GM21737 (cell line): ENCODE measurements around the gene ERICH6B.

ENCODE experiments used
- ATAC-seq: cut with Tn5 transposase; IDR thresholded peaks from one replicate; pipeline ENCODE4 v1.9.1; 2021; ENCODE audit warnings: mild to moderate bottlenecking, moderate library complexity; ENCODE audit not compliant: unreplicated experiment

Gene ERICH6B

DNA sequence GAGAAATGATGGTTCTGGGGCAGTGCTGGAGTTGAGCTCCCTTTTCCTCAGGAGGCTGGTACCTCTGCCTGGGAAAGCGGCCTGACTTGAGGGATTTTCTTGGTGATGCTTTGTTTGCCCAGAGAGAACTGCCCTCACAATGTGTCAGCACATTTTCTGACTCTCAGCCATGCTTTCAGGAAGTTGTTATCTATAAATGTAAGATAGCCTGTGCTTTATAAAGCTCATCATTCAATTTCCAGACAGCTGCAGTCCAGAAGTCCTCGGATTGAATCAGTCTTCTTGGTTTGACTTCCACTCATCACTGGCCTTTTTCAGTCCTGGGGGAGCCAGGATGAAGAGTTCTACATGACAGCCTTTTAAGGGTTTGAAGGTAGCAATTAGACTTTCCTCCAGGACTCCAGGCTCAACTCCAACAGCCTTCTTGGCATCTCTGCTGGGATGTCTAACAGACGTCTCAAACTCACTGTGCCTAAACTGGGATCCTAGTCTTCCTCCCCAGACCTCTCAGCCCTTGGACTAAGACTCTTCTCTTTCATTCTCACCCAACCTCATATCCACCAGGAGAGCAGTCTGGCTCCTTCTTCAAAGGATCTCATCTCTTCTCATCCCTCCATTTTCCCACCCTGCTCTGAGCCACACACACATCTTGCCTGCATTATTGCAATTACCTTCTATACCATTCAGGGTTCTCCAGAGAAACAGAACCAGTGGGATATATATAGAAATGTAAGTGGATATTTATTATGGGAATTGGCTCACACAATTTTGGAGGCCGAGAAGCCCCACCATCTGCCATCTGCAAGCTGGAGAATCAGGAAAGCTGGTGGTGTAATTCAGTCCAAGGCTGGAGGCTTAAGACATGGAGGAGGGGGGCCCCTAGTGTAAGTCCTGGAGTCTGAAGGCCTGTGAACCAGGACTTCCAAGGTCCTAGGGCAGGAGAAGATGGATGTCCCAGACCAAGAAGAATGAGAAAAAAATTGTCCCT lies 13.1 kb downstream of the ERICH6B start:
- ATAC-seq, result no peak

DNA sequence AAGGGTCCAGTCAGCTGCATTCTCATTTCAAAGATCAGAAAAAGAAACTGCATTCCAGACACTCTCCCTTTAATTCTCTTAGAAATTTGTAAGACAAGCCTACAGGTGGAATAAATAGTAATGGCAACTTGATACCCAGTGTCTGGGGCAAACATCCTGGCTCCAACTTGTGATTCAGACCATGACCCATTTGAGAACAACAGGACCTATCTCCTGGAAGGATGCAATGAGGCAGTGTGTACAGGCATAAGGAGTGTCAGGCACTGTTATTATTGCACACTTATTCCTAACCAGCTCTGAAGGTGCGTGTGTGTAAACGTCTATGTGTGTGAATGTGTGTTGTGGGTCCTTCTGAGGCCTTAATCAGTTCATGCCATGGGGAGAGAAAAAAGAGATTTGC lies 13.9 kb downstream of the ERICH6B start:
- no peak for ATAC-seq

DNA sequence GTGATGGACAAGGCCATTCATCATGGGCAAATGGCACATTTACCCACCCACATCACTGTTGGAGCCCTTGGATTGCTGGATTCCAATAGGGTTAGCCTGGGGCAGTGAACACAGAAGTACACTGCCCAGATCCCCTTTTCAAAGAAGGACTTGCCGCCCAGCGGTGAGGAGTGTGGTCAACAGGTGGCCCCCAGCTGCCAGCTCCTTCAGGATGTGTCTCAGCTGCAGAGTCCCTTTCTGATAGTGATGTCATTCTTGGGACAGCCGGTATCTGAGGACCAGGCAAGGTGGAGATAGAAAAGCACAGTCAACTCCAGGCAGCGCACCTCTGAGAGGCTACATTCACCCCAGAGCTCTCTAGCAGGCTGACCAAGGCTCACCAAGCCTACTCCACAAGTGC lies 16.9 kb downstream of the ERICH6B start:
- ATAC-seq, result no peak

DNA sequence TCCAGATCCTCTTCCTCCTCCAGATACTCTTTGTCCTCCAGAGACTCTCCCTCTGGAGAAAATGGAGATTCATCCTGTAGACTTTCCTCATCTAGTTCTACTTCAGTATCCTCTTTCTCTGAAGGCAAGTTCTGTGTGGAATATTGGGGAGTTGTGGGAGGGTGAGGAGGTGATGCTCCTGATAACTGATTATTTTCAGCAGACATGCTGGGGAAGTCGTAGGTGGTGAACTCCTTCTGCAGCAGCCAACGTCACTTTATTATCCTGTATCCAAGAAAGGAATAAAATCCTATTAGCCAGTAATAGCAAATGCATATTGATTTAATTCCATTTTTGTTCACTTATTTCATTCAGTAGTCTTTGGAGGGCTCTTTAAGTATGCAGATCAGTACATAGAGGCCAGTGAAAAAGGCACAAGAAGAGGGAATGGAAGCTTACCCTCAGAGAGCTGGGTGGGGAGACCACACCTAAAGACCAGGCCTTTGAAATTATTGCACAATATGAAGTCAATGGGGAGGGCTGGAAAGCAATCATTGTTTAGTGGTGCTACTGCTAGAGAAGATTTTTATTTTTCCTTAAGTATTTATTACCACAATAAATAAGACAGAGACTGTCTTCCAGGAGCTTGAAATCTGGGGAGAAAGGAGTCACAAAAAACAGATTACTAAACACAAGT lies 18.6 kb downstream of the ERICH6B start:
- ATAC-seq, result no peak

DNA sequence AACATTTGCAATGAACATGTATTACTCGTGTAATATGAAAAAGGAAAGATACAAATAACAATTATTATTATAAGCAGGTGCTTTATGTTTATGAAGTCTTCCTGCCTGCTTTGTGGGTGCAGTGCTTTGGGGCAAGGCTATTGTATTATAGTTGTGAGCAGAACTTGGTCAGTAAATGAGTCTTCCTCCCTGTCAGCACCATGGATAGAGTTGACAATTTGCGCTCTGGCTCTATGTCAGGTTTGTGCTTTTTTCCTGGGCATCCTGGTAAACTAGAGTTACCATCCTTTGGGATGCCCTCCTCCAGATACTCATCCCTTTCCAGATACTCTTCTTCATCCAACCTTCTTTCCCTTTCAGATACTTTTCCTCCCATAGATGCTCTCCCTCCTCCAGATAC lies 19.6 kb downstream of the ERICH6B start:
- ATAC-seq, result no peak

DNA sequence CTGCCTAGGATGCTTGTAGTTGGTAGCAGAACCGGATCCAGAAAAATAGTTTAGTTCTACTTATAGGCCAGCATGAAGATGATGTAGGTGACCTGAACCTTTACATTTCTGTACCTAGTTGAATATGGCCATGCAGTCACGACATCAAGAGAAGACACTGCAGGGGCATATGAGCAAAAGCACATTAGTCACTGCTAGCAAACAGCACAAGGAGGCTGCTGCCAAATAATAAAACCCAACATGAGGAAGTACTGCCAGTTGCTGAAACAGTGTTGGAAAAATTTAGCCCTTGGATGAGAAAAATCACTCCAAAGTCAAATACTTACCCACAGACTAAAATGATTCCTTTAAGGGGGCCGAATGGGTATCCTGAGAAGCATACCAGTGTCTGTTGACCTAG lies 20.8 kb downstream of the ERICH6B start:
- ATAC-seq, result no peak

DNA sequence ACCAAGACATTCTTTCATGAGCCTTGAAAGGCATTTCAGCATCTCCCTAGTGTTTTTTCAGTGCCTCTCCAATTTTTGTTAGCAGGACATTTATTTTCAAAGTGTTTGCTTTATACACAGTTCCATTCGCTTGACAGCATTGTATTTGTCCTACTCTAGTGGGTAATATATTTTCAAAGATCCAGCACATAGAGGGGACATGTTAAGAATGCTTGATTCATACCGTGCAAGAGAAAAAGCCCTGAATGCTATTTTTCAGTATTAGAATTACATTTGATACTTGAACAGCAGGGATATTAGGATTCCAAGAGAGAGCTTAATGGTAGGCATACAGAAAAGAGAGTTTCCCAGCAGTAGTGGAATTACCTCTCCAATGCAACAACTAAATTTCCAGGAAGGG lies 21.3 kb downstream of the ERICH6B start:
- no peak for ATAC-seq

DNA sequence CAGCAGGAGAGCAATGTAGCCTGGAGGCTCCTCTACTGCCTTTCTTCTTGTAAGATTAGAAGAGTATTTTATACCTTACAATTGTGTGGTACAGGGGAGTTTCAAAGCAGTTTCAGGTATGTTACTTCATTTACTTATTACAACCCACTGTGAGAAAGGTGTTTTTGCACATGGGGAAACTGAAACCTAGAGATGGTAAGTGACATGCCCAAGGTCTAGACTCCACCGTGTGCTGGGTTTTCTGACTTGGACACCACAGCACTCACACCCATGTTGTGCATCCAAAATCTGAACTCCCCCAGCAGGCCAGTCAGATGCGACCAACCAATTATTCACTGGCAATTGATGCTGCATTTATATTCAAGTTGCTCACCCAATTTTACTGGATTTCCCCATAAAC lies 22.8 kb downstream of the ERICH6B start:
- no peak for ATAC-seq

DNA sequence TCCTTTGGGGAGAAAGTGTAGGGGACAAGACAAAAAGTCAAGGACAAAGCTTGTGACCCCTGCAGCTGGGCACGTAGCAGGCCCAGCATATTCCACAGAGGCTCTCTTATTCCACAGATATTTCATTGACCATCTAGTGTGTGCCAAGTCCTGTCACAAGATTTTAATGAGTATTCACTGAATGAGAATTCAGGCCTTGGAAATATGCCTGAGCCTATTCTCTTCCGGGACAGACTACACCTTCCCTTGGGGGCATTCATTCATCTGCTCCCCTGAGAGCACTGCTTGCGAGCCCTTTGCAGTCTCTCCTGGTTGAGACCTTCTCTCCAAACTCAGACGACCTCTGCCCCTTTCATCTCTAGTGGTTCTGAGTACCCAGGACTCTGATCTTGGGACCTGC lies 25.5 kb downstream of the ERICH6B start:
- ATAC-seq, result no peak

DNA sequence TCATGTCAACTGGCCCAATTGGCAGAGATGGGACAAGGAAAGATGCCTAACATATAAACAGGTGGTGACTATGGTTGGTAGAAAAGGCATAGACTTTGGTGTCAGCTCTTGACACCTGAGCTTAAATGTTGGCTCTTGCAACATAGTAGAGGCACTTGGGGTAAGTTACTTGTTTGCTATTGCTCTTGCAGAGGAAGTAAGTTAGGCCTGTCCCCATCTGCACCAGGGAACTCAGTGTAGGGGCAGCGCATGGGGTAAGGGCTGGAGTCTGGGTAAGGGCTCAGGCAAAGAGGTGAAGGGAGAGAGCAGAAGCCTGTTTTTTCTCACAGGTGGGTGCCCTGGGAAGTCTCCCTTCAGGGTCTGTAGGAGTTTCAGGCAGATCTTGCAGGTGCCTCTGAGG lies 27.6 kb downstream of the ERICH6B start:
- ATAC-seq, result no peak

DNA sequence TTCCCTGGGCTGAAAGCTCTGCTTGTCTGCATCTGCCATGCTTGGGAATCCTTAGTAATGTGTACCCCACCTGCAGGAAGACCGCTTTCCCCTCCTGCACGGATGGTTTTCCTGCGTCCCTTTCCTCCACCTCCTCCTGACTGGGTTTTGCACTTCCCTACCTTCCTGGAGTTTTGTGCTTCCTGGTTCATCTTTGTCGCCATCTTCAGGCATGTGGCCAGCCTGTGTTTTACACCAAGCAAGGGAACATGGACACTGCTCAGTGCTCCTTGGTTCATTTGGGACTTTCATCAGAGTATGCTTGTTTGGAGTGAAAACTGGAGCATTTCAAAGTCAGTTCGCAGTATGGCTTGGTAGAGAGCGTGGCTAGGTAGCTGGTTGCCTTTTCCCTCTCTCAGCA lies 30.7 kb downstream of the ERICH6B start:
- ATAC-seq, result no peak

DNA sequence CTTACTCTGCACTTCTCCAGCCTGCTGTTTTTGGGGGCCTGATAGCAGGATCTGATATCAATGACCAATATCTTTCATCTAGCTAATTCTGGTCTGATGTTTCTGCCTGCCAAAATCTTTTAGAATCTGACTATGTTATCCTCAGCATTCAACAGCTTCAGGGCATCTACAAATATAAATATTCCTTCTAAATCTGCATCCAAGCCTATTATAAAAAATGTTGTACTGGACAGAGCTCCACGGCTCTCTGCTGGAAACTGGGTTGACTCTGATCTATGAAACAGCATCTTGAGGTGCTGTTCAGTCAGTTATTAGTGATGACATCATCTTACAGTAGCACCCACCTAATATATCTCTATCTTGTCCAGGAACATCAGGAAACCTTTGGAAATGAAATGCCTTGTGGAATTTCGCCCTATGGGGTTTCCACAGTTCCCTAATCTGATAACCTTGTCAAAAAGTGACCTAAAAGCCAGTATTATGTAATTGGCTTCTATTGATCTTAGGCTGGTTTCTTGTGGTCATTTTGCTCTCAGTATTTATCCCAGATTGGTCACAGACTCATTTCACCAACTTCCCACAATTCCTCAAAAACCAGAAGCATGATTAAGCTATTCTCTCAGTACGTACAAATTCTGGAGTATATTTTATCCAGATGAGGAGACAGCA lies 33.0 kb downstream of the ERICH6B start:
- no peak for ATAC-seq

DNA sequence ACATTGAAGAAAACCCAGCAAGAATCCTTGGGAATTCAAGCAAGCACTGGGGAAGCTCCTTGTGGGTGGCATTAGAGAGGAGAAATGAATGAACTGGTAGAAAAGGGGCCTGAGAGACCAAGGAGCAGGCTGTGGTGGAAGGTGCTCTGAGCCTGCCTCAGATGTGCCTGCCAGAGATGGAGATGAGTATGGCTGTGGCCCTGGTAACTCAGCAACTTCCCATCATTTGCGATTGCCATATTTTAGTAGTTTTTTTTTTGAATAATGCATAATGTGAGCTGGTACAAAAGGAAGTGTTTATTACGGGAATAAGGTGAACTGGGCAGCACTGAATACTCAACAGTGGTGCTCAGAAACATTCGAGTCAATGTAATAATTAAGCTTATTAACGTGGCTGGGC lies 39.1 kb downstream of the ERICH6B start:
- ATAC-seq, result no peak

DNA sequence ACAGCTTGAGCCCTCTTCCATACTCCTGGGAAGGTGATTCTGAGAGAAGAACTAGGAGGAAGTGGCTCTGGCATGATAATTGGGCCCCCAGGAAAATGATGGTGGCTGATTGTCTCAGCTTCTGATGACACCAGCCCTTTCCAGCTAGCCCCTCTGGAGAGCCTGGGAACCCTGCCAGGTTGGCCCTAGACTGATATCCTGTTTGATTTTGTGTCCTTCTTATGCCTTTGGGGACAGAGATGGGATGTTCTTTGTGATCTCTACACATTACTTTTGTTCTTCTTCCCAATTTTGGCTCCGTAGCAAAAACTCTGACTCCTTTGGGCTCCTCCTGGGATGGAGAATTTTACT lies 39.7 kb downstream of the ERICH6B start:
- ATAC-seq, result no peak

DNA sequence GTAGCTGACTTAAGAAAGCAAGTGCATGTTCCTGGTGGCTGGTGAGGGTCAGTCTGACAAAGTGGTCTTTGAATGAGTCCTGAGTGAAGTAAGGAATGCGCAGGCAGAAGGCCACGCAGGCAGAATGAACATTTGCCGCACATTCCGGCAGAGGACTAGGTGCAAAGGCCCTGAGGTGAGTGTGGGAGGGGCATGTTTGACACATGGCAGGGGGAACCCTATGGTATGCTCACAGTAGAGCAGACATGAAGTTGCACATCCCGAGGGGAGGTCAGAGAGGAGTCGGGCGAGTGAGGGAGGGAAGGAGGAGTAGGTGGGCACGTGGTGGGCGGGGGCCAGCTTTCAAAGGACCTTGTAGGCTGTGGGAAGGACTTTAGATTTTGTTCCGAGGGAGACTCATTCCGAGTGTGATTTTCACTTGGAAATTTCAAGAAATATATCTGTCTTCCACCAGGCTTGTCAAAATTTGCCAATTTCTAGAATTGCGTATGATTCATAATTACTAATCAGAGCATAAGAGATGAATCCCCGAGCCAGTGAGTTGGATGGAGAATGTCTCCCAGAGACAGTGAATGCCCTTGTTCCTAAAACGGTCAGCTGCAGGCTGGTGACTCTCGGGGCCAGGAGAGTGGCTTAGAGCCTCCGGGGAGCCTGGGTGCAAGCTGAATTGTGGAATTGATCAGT lies 40.3 kb downstream of the ERICH6B start:
- no peak for ATAC-seq

DNA sequence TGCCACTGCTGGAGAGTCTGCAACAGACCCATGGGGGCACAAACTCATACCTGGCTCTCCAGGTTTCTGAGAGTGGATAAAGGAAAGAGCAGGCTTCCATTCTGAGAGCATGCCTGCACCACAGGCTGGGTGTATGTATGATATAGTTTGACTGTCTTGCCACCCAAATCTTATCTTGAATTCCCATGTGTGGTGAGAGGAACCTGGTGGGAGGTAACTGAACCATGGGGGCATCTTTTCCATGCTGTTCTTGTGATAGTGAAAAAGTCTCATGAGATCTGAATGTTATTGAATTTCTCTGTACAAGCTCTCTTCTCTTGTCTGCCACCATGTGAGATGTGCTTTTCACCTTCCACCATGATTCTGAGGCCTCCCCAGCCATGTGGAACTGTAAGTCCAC lies 50.2 kb downstream of the ERICH6B start:
- no peak for ATAC-seq

DNA sequence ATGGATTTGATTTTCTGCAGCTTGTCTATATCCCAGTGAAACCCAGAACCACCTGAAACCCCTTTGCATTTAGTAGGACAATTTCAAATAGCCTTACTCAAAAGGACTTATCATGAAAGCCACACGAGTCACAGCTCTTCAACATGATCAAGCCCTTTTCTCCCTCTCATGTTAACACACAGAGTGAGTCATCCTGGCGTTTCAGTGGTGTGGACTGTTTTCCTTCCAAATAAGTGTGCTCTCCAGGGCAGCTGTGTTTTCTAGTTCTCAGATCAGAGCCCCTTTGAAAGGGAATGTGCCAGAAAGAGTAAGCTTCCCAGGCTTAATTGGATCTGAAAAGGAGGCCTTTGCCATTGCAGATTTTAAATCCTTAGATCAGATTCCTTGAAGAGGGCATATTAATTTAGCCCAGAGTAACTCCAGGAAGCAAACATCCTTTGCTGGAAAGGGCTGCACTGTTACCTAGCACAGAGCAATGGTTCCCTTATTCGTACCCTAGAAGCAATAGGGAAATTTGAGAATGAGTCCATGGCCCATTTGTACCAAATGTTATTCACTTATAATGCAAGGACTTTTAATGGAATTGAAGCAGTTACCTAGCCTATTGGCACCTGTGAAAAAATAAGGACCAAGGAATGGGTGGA lies 51.3 kb downstream of the ERICH6B start:
- ATAC-seq, result no peak

DNA sequence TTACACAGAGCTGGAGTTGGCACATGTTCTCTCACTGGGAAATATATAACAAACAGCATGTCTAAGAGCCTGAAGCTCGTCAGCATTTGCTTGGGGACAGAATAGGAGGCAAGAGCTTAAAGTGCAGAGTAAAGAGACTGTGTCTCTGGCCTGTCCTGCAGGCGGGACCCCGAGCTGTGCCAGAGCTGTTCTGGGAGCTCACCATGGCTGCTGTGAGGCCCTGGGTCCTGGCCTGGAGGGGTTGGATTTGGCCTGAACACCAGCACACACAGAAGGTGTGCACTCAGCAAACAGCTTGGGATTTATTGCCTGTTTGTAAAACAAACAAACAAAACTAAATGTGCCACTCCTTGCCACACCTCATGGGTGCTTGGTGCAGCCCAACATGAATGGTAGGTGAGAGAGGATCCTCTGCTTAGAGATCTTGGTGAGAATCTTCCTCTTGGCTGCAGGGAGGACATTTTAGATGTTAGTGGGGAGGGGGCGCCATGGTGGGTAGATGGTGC lies 60.9 kb downstream of the ERICH6B start:
- ATAC-seq, result no peak

DNA sequence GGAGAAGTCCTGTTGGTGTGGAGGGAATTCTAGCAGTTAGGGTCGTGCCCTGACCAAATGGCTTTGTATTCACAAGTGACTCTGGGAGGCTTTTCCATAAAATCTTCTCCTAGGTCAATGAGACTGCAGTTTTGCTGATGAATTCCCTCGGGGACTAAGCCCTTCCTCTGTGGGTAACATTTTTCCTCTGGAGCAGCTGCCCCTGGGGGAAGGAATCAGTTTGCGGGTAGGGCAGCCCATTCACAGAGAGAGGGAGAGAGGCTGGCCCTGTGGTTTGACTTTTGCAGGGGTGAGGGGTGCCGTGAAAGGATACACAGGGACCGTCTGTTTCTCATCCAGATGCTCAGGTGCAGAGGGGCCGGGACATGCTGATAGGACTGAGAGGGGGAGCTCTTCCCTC lies 67.3 kb downstream of the ERICH6B start:
- ATAC-seq, result no peak

DNA sequence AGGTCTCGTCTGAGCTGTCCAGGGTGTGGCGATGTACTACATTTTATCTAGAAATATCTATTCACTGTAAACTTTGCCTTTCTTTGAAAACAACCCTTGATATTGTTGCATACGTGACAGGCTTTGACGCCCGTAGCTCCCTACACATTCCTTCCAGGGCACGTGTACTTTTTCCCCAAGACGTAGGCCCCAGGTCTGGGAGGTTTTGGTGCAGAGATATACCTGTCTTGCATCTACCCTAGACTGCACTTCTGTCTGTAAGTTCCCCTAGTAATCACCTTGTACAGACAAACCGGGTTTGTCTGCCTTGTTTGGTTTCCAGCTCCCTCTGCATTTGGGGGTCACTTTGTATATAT lies 69.2 kb downstream of the ERICH6B start:
- ATAC-seq, result no peak
